ENCODE results near the gene LZTS3. TPM values are rescaled to one million over a fixed set of nuclear protein-coding genes. Genes with fewer than 3 reads are reported as not detected.
A peak's percentile ranks its signal among the peaks of the same experiment; 100 is the strongest.
"Not testable (repeated sequence)": the region's sequence is repeated elsewhere in the genome, so short reads cannot be mapped to it uniquely, and the experiment has no call there.

The LZTS3 gene
- polyA plus RNA-seq, 12 donors: 2.5 to 7.2 (median 3.0) TPM; not detected in 1

DNA sequence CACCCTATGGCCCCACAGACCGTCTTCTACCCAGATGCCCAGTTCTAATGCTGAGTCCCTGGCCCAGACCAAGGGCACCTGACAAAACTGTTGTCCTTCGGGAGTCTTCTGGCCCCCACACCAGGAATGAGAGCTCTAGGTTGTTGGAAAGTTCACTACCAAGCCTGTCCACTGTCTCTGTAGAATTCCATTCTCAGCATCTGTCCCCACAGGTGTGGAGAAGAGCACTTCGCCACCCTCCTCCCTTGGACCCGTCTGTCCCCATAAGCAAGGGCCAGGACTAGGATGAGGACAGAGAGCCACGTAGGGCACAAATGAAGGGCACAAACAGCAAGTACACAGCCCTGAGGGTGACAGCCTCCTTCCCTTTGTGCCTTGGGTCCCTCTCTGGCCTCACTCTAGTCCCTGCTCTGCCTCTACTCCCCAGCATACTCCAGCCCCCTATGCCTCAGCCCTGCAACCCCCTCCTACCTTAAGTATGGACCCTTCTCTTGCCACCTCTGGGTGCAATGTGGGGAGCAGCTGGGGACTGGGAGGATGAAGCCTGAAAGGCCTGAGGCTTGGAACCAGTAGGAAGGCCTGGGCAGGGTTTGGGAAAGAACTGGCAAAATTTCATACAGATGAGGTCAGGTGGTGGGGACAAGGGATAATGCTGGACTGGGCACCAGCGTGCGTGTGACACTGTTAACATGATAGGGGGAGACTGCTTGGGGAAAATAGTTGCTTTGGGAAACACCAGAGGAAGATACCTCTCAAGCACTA, 4.3 kb downstream of the LZTS3 start:
- DNase-seq: no peak

DNA sequence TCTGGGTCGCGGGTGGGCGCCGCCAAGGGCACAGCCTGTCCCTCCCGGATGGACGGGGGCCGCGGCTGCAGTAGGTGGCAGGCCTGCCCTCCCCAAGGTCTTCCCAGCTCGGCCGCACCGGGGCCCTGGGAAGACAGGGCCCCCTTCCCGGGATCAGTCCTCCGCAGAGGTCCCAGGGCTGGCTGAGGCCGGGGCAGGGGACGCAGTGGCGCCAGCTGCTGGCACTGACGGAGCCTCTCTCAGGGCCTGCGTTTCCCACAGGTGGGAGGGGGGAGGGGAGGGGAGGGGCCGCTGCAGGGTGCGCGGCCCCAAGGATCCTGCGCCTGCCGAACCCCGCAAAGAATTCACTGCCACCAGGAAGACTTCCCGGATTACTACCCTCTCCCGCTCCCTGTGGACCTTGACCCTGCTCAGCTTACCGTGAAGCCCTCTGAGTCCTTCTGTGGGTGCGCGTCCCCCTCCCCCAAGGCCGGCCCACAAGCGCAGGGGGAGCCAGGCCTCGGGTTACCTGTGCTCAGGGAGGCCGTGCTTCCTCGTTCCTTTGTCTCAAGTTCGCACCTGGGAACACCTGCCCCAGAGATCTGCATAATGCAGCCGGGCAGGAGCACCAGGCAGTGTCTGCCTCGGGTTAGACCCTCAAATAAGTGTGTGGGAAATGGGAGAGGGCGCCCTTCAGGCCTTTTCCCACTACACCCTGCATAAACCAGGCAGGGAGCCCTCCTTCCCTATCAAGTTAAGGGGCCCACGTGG, 5.1 kb downstream of the LZTS3 start:
- no peak for DNase-seq

DNA sequence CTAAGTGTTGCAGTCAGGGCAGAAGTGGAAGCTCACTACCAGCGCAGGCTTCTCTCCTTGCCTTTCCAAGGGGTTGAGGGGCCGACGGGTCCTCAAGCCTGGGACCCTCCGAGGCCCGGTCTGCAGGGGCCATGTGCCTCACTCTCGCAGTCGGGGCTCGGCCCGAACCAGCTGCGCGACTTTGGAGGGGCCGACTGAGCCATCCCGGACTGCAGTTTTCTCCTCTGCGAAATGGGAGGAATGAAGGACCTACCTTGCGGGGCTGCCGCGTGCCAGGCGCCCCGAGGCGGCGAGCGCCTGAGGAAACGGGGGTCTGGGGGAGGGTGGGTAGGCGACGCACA, 5.6 kb downstream of the LZTS3 start:
- no peak for DNase-seq

DNA sequence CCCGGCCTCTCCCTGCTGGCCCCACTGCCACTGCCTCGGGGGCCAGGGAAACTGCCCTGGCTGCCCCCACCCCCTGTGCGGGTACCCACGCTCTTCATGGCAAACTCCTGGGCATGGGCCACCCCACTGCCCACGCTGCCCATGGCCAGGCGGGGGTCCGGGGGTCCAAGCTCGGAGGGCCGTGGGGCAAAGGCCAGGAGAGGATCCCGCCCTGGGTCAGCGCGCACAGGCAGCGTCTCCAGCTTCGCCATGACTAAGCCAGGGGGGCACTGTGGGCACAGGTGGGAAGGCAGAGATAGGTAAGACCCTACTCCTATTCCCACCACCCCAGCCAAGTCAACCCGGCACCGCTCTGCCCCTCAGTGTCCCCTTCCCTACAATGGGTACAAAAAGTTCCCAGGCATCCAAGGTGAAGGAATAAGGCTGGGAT, 6.4 kb downstream of the LZTS3 start:
- no peak for DNase-seq

DNA sequence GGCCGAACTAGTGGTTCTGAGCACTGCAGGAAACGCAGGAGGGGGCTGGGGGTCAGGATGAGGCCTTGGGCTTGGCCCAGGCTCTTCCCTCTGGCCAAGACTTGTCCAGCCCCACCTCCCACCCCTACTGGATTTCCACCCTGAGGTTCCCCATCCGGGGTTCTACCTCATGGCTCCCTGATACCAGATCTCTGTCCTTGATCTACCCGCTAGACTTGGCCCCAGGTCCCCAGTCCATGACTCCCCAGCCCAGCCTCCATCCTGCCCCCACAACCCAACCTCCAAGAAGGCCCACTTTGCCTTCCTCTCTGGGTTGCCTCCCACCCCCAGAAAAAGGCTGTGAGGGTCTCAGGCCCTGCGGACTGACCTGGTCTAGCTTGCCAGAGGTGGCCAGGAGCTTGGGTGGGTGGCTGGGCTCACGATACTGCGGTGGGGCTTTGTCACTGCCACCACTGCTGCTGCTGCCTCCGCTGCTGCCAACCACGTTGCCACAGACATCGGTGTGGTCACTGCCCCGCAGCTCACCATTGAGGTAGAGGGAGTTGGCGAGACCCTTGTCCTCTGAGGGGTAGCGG, 6.9 kb downstream of the LZTS3 start:
- no peak for DNase-seq

DNA sequence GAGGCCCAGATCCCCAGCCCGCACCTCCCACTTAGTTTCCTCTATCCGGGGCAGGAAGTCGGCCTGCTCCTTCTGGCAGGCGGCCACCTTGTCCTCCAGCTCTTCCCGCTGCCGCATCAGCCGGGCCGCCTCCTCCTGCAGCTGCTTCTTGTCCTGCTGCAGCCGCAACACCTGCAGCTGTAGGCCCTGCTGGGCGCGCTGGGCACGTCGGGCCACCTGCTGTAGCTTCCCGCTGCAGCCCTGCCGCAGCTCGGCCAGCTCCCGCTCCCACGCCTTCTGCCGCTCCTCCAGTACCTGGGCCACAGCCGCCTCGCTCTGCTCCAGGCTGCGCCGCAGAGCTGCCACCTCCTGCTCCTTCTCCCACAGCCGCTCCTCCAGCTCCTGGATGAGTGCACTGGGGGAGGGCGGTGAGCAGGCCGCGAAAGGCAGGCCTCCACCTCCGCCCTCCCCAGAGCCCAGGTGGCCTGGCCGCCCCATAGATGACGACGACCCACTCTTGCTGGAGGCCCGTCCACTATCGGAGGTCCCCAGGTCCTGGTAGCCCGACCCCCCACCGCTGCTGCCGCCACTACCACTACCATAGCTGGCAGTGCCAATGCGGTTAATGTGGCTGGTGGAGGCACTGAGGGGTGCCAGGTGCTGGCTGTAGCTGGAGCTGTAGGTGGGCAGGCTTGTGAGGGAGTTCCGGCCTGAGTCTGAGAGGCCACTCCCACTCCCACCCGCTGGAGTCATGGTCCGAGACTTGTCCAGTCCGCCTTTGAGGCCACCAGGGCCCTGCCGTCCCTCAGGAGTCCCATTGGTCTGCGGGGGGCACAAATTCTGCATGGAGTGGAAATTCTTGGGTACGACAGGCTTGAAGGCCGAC, 7.6 kb downstream of the LZTS3 start:
- peak; percentile 69 for DNase-seq

DNA sequence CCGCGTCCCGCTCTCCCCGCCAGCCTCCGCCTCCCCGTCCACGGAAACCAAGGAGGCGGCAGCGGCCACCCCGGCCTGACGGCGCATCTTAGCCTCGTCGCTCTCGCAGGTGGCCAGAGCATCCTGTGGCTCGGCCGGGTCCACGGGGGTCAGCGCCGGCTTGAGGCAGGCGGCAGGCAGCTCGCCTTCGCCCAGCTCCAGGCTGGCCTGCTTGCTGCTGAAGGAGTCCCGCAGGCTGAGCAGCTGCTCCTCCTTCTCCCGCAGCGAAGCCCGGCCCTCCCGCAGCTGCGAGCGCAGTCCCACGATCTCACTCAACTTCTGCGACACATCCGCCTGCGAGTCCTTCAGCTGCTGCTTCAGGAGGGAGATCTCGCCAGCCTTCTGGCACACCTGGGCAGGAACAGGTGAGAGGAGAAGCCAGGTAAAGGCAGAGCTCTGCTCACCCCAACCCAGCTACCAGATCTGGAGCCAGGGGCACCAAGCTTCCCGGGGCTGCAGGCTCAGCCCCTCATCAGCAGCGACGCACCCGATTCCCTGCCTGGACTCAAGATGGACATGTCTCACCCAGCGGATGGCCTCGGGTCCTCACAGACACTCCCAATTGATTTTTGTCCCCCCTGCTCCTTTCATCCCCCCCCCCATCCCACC, 8.5 kb downstream of the LZTS3 start:
- DNase-seq: no peak

DNA sequence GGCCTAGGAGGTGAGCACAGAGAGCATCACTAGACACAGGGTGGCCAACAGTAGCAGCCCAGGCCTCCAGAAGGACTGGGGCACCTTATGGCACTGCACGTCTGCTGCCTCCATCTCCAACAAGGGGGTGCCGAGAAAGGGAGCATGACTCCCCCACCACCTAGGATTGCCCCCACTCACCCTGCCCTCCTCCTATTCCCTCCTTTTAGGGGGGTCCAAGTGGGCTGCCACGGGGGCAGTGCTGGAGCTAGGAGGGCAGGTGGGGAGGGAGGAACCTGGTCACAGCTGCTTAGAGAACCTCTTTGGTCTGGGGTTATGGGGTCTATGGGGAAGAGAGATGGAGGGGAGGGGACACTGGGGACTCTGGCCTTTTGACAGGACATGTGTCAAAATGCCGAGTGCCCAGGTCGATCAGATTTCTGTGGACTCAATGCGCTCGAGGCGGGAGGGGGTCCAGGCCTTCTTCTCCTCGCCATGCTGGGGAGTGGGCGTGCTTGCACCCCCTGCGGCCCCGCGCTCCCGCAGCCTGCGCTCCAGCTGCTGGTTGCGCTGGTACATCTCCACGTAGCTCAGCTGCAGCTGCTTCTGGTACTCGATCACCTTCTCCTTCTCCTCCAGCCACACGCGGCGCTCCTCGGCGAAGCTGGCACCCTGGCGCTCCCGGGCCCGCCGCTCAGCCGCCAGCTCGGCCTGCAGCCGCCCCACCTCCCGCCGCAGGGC, 9.1 kb downstream of the LZTS3 start:
- DNase-seq: no peak

DNA sequence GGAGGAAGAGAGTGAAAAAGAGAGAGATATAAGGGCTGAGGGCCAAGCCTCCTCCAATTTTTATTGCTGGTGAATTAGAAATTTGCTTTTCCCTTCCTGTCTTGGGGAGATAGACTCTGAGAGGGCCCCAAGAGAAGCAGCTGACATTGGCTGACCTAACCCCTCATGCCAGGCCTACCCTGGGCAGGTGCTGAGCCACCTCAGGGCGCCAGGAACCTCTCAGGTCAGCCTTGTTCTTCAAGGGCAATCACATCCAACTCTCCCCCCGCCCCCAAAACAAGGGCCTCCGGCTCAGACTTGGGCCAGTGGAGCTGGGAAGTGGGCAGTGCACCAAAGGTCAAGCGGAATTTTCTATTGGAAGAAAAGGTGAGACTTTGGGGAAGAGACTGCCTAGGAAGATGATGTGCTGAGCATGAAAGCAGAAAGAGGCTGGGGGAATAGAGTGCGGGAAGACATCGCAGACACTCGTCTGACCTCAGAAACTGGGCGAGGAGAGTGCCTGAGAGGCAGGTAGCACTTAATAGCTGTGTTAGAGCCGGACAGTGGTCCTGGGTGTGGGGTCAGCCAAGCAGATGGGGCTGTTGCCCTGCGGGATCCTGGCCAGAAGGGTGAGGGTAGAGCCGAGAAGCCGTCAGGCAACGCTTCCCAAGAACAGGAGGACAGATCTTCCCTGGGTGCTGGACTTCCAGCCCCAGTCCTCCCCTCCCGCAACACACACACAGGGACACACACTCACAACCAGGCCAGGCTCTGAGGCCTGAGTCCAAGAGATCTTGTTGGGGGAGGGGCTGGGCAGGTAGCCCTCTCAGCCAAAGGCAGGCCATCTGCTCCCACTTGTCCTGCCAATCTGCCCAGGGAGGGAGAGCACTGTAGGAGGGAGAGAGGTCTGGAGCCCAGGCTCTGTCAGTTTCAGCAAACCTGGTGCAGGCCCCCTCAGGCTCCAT, 10.0 kb downstream of the LZTS3 start:
- DNase-seq: no peak

DNA sequence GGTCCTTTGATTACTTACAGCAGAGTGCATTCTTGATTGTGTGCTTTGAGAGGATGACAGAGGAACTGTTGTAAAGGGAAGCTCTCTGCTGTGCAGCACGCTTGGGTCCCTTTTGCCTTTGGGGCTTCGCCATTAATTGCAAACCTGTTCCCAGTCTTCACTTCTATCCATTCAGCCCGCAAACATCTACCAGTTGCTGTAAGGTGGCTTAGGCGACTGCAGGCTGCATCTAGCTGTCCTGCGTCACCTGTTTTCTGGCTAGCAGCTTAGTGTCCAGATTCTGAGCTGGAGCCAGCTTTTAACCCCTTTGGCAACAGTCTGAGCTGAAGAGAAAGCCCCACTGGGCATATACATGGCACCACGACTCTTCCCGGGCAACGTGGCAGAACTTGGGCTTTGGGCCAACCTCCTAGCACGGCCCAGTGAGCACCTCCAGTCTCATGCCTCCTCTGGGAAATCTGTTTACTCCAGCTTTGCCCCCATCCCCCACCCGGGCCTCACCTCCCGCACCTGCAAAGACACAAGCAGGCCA, 11.2 kb downstream of the LZTS3 start:
- no peak for DNase-seq

DNA sequence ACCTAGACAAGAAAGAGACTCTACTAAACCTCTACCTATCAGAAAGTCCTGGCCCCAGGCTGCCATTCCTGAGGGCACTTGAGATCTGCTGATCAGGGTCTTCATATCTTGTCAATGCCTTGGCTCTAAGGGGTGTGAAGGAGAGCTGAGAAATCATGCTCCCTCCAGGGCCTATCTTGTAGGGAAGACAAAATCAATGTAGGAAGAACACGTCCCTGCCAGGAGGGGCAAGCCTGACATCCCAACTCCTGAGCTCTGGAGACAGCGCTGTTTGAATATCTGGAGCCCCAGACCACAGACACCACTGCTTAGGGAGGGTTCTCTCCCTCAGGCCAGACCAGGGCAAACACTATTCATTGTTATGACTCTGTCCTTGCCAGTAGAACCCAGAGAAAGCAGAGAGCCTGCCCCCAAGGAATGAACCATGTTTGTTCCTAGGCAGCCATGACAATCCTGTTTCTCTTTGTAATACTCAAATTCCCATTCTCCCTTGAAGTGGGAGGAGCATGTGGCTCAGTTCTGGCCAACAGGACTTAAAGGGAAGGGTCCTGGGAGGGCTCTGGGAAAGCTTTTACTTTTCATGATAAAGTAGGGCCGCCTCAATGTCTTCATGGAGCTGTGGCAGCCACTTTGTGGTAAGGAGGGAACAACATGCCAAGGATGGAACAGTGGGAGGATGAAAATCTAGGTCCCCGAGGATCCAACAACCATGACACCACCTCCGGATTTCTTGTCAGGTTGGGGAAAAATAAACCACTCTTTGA, 11.9 kb downstream of the LZTS3 start:
- DNase-seq: no peak

DNA sequence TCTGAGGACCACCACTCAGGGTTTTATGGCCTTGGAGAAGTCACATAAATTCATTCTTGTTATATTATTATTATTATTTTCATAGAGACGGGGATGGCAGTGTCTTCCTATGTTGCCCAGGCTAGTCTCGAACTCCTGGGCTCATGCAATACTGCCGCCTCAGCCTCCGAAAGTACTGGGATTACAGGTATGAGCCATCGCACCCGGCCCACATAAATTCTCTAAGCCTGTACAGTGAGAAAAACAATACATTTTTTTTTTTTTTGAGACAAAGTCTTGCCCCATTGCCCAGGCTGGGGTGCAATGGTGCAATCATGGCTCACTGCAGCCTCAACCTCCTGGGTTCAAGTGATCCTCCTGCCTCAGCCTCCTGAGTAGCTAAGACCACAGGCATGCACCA, 12.9 kb downstream of the LZTS3 start:
- DNase-seq: no peak

DNA sequence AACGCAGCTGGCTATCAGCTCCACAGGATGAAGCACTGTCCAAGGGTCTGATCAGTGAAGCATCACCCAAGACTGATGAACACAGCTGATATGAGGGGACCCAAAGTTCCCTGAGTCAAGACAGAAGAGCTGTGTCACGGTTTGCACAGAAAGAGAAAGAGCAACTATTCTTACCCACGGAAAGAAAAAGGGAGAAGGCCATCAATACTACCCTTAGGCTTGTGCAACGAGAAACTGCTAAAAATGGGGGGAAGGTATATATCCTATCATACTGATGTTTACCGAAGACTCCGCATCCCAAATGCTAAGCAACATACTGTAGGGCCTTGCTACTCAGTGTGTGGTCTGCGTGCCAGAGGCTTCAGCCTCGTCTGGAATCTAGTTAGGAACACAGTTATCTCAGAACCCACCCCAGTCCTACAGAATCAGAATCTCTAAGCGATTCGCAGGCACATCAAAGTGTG, 14.3 kb downstream of the LZTS3 start:
- no peak for DNase-seq

DNA sequence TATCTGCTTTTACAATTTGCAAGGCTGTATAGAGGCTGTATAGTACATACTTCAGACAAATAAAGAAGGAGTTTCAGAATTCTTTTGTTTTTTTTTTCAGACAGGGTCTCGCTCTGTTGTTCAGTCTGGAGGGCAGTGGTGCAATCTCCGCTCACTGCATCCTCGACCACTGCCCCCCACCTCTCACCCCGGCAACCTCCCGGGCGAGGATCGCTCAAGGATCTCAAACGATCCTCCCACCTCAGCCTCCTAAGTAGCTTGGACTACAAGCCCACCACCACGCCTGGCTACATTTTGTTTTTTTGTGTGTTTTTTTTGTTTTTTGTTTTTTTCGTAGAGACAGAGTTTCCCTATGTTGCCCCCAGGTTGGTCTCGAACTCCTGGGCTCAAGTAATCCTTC, 15.5 kb downstream of the LZTS3 start:
- DNase-seq: no peak

DNA sequence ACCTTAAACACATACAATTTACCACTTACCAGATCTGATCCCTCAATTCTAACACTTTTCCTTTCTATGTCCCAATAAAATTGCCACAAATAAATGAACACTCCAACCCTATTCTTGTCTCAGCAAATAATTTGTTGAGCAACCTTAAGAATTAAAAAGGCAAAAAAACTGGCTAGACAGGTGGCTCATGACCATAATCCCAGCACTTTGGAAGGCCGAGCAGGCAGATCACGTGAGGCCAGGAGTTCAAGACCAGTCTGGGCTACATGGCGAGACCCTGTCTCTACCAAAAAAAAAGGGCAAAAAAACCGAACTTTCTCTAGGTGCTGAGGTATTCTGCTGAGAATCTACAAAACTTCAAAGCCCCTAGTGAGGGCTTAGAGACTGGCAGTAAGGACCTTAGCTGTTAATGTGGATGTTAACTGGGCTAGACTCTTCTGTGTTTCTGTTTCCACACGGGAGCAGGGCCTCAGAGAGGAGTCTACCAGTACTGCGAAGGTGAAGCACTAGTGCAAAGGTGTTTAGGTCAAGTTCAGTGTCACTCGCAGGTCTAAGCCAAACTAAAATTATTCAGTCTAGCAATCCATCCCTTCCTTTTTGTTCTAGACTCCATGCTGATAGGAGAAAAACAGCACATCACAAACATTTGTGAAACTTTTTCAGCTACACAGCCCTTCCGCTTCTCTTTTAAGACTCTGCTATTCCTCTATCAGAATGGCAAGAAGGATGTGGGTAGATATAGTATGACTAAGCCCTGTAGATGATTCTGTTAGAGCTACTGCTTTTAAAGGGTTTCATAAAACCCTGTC, 16.3 kb downstream of the LZTS3 start:
- no peak for DNase-seq

DNA sequence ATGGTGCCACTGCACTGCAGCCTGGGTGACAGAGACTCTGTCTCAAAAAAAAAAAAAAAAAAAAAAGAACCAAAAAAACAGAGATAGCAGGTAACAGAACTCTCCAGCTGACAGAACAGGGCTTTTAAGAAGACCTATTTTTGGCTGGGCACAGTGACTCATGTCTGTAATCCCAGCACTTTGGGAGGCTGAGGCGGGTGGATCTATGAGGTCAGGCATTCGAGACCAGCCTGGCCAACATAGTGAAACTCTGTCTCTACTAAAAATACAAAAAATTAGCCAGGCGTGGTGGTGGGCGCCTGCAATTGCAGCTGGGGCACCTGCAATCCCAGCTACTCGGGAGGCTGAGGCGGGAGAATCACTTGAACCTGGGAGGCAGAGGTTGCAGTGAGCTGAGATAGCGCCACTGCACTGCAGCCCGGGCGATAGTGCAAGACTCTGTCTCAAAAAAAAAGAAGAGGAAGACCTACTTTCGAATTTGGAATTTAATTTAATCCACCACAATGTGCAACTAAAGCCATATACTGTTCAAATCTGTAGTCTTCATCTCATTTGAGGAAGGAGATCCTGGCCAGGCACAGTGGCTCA, 21.2 kb downstream of the LZTS3 start:
- DNase-seq: not testable (repeated sequence)

DNA sequence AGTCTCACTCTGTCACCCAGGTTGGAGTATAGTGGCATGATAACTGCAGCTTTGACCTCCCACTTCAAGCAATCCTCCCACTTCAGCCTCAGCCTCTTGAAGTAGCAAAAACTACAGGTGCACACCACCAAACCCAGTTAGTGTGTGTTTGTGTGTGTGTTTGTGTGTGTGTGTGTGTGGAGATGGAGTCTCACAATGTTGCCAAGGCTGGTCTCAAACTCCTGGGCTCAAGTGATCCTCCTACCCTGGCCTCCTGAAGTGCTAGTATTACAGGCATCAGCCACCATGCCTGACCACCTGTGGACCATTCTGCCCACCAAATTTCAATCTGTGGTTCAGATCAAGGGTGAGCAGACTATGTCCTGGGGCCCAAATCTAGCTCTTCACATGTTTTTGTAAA, 22.4 kb downstream of the LZTS3 start:
- DNase-seq: no peak
